HepG2 (cell line): Measurements from ENCODE around the gene DAAM1. TPM values are rescaled to one million over a fixed set of nuclear protein-coding genes. Genes with fewer than 3 reads are reported as not detected.

ENCODE experiments used
- ATAC-seq: fragments of 200-7000 bp; cut with Tn5 transposase; 3 replicates; pipeline ENCODE4 v1.9.1; 2020; ENCODE audit warnings: mild to moderate bottlenecking, moderate library complexity
- BruUV-seq: library from RNA; stranded (reverse); fragments of 400-500 nt; replicated peaks from 2 replicates; lab custom pipeline; 2021; lab: Mats Ljungman, UMichigan
- CTCF ChIA-PET: fragments of 300-600 bp; formaldehyde crosslinking; extraction: SDS; loops from one replicate; lab custom pipeline; 2021; ENCODE audit warnings: low total read pairs, inconsistent platforms, low intra/inter-chr PET ratio; lab: Yijun Ruan, JAX
- POLR2A ChIA-PET: fragments of 350-600 bp; sonication (Branson Sonifier 250); formaldehyde crosslinking; loops from one replicate; lab custom pipeline; 2020; ENCODE audit warnings: antibody characterized with exemption, inconsistent platforms; lab: Yijun Ruan, JAX
- DNase-seq: peaks from one replicate; pipeline ENCODE4 v3.0.0-alpha.2; 2015; ENCODE audit warnings: low spot score
- FAIRE-seq: peaks from 3 replicates; lab custom pipeline; 2011; peaks lifted over from hg19 to GRCh38; lab: Jason Lieb, UNC
- H2AFZ ChIP-seq: one replicate; pipeline ENCODE4 v1.6.1; 2011; ENCODE audit warnings: low read length, inconsistent platforms
- H3K27ac ChIP-seq: fragments of 300-600 bp; 3 replicates; pipeline ENCODE4 v1.8.0; 2011; ENCODE audit warnings: mixed run types, mild to moderate bottlenecking, mixed read lengths, low read length, inconsistent platforms; ENCODE audit not compliant: insufficient read depth; ENCODE audit errors: extremely low read length
- H3K27me3 ChIP-seq, 2 experiments: fragments of 200-600 bp in 1 of 2; 2 replicates in 1 of 2; 3 replicates in 1 of 2; pipeline versions ENCODE4 v1.6.0 to v1.8.0; 2011; ENCODE audit warnings: low read length in 2 of 2, mild to moderate bottlenecking in 2 of 2, moderate library complexity in 2 of 2, inconsistent platforms in 1 of 2; ENCODE audit not compliant: insufficient read depth in 2 of 2, control insufficient read depth in 1 of 2
- H3K36me3 ChIP-seq, 2 experiments: fragments of 200-600 bp in 1 of 2; replicated peaks in 1 of 2; 2 replicates in 1 of 2; 3 replicates in 1 of 2; pipeline versions ENCODE4 v1.5.1 to v1.8.0; 2011; ENCODE audit warnings: low read length in 2 of 2, inconsistent platforms in 1 of 2; ENCODE audit not compliant: insufficient read depth in 2 of 2, control insufficient read depth in 1 of 2
- H3K4me1 ChIP-seq: 2 replicates; pipeline ENCODE4 v1.5.1; 2012; ENCODE audit warnings: low read length, inconsistent platforms; ENCODE audit not compliant: insufficient read depth
- H3K4me2 ChIP-seq: 2 replicates; pipeline ENCODE4 v1.6.0; 2011; ENCODE audit warnings: low read depth, low read length, inconsistent platforms
- H3K4me3 ChIP-seq, 3 experiments: fragments of 200-600 bp in 1 of 3; sonication (generic), shearing (Covaris generic) in 1 of 3; replicated peaks in 1 of 3; 2 replicates each; pipeline ENCODE4 v1.5.1; 2011 to 2016; ENCODE audit warnings: low read length in 3 of 3, inconsistent platforms in 2 of 3, low read depth in 2 of 3, mild to moderate bottlenecking in 2 of 3, control low read depth in 1 of 3, mixed read lengths in 1 of 3; ENCODE audit not compliant: insufficient read depth in 1 of 3
- H3K79me2 ChIP-seq: one replicate; pipeline ENCODE4 v1.6.1; 2011; ENCODE audit warnings: low read length, inconsistent platforms; ENCODE audit not compliant: insufficient read depth
- H3K9ac ChIP-seq: 2 replicates; pipeline ENCODE4 v1.6.0; 2011; ENCODE audit warnings: mild to moderate bottlenecking, low read depth, low read length, inconsistent platforms; ENCODE audit not compliant: insufficient read depth
- H3K9me3 ChIP-seq: 2 replicates; pipeline ENCODE4 v1.5.1; 2012; ENCODE audit warnings: mild to moderate bottlenecking, low read length
- H4K20me1 ChIP-seq: 2 replicates; pipeline ENCODE4 v1.6.0; 2011; ENCODE audit warnings: inconsistent platforms, mild to moderate bottlenecking, low read length, moderate library complexity; ENCODE audit not compliant: insufficient read depth
- HDAC2 ChIP-seq: sonication (generic); formaldehyde crosslinking; IDR thresholded peaks from 2 replicates; pipeline ENCODE4 v1.4.0; 2020; ENCODE audit warnings: missing genetic modification reagents
- HMG20A ChIP-seq: IDR thresholded peaks from 2 replicates; pipeline ENCODE4 v1.6.1; 2016; ENCODE audit warnings: borderline replicate concordance
- KDM1A ChIP-seq: IDR thresholded peaks from 2 replicates; pipeline ENCODE4 v1.6.1; 2016; ENCODE audit warnings: missing compliant biosample characterization
- KLF15 ChIP-seq: sonication (generic); formaldehyde crosslinking; IDR thresholded peaks from 2 replicates; pipeline ENCODE4 v1.8.1; 2023; ENCODE audit warnings: borderline replicate concordance, mild to moderate bottlenecking, inconsistent platforms, missing genetic modification reagents, mixed read lengths
- SAP130 ChIP-seq: IDR thresholded peaks from 2 replicates; pipeline ENCODE4 v1.6.1; 2016; ENCODE audit warnings: low read depth
- ZNF75D ChIP-seq: sonication (generic); formaldehyde crosslinking; IDR thresholded peaks from 2 replicates; pipeline ENCODE4 v1.8.1; 2023; ENCODE audit warnings: missing genetic modification reagents, mild to moderate bottlenecking, borderline replicate concordance
- WGBS: methylation state at CpG from one replicate; pipeline ENCODE4 v1.1.6; 2017; ENCODE audit warnings: low lambda C conversion rate; 5-methylcytosine and 5-hydroxymethylcytosine counted together
- in situ Hi-C: cut with HindIII; loops from 2 replicates; pipeline ENCODE4 v1.10.0; 2017; ENCODE audit warnings: low pct_unique_long_range_greater_than_20kb; ENCODE audit not compliant: extremely low pct_ligation_motif_present
- intact Hi-C: fragments of 100-400 bp; cut with micrococcal nuclease; formaldehyde crosslinking; loops from one replicate; pipeline ENCODE4 v1.10.0; 2022; ENCODE audit not compliant: unreplicated experiment
- polyA plus RNA-seq, 8 experiments: library from polyadenylated mRNA; depleted of rRNA in 3 of 8; stranded (reverse) in 7 of 8; unstranded in 1 of 8; fragments of >200 nt; fragmentation: Illumina TruSeq in 4 of 8; extraction: Trizol in 4 of 8; gene quantifications; 2 replicates each; pipeline versions ENCODE4 v1.2.1 to v1.2.3, GENCODE V29; 2011 to 2016; ENCODE audit warnings: low read depth in 4 of 8, missing spikeins in 1 of 8, mixed read lengths in 1 of 8; ENCODE audit not compliant: insufficient read depth in 1 of 8
- total RNA-seq, 5 experiments: library from RNA; depleted of rRNA; stranded (reverse); fragments of >200 nt; fragmentation: Illumina TruSeq; extraction: Trizol; gene quantifications; 2 replicates each; pipeline ENCODE4 v1.2.3, GENCODE V29; 2016; ENCODE audit warnings: low read depth in 1 of 5
- TF ChIP-seq, protein P1 (sequence below): IDR thresholded peaks from 2 replicates; pipeline ENCODE4 v1.6.1; 2016; ENCODE audit warnings: low read depth
- TF ChIP-seq, protein P2 (sequence below): IDR thresholded peaks from 2 replicates; pipeline ENCODE4 v1.6.1; 2018; ENCODE audit warnings: missing genetic modification reagents, mild to moderate bottlenecking, missing compliant biosample characterization

DAAM1 gene
- total and polyA plus RNA-seq, 2 of the 13 experiments (the other 11 are each of a cell fraction or from before 2014, with no cell fraction given), result 10.9 to 24.5 TPM

DNA sequence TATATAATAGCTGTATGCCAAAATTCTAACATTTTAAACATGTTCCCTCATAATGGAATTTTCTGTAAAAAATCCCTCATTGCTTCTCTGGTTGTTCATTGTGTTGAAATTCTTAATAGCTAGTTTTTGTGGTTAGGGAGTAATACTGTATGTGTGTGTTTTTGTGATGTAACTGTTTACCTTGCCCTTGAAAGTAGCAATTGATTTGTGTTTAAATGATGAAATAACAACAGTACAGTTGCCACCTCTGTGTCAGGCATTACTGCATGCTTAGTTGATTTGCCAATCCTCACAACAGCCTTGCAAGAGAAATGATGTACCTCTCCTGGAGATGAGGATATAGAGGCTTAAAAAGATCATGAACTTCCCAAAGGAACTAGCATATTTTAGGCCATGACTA lies 94.9 kb downstream of the DAAM1 start (continued):
- TF ChIP-seq, protein P1, sequence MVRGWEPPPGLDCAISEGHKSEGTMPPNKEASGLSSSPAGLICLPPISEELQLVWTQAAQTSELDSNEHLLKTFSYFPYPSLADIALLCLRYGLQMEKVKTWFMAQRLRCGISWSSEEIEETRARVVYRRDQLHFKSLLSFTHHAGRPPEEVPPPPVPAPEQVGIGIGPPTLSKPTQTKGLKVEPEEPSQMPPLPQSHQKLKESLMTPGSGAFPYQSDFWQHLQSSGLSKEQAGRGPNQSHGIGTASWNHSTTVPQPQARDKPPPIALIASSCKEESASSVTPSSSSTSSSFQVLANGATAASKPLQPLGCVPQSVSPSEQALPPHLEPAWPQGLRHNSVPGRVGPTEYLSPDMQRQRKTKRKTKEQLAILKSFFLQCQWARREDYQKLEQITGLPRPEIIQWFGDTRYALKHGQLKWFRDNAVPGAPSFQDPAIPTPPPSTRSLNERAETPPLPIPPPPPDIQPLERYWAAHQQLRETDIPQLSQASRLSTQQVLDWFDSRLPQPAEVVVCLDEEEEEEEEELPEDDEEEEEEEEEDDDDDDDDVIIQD, result no peak
- TF ChIP-seq SAP130 (peak; percentile 72), HDAC2 (CRISPR knock-in tag) (peak; percentile 79), HMG20A (CRISPR knock-in tag) (peak; percentile 97), KLF15 (CRISPR knock-in tag) (no peak), KDM1A (CRISPR knock-in tag) (peak; percentile 46; the same call in 1 of the 2 replicates)
- TF ChIP-seq, protein P2, sequence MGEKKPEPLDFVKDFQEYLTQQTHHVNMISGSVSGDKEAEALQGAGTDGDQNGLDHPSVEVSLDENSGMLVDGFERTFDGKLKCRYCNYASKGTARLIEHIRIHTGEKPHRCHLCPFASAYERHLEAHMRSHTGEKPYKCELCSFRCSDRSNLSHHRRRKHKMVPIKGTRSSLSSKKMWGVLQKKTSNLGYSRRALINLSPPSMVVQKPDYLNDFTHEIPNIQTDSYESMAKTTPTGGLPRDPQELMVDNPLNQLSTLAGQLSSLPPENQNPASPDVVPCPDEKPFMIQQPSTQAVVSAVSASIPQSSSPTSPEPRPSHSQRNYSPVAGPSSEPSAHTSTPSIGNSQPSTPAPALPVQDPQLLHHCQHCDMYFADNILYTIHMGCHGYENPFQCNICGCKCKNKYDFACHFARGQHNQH (CRISPR knock-in tag), result 0 out of 2 replicates have a peak, but pooled peaks have one; percentile 34
- TF ChIP-seq, all 625 proteins: peak for 86

DNA sequence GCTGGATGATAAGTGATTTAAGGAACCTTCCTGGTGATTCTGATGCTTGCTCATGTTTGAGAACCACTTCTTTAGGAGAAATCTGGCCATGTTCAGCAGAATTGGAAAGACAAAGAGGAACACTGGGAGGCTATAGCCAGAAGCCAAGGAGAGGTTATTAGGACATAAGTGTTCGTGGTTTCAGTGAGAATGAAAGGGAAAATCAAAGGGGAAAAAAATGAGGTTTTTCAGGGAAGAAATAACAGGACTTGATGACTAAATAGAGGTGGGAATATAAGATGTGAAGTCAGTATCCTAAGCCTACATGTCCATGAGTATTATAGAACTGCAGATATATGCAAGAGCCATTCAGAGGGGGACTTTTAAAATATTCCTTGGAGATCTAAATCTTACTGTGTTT lies 95.6 kb downstream of the DAAM1 start:
- FAIRE-seq (no peak), ATAC-seq (no peak), DNase-seq (no peak)
- WGBS, result 91% methylated on average over 1 of the region's 1 CpG
- ChIA-PET CTCF (no interaction called here), POLR2A (no interaction called here)
- no TSS peak for BruUV-seq
- Histone ChIP-seq H3K27ac (no peak overlapping the region), H3K79me2 (no peaks in the 10 kb centered on the region), H3K4me2 (no peak overlapping the region), H3K4me3 (no peak overlapping the region), H3K36me3 (no peaks in the 10 kb centered on the region), H2AFZ (no peak overlapping the region), H3K9ac (no peak overlapping the region), H4K20me1 (no peaks in the 10 kb centered on the region), H3K9me3 (peaks cover 11% of the 10 kb centered on the region; the same call in 1 of the 2 replicates), H3K27me3 (no peaks in the 10 kb centered on the region), H3K4me1 (peaks cover 34% of the 10 kb centered on the region)
- intact Hi-C loops (no loop called here), in situ Hi-C loops (no loop called here)
- TF ChIP-seq ZNF75D (CRISPR knock-in tag), result no peak
